ENCODE measurements around the gene PLCL2. TPM values are rescaled to one million over a fixed set of nuclear protein-coding genes. Genes with fewer than 3 reads are reported as not detected.

The PLCL2 gene
- total and polyA plus RNA-seq, 7 donors, result 8.0 to 12.6 (median 11.6) TPM

- H3K4me3 ChIP-seq, result no peak overlapping the region
- H3K27me3 ChIP-seq, result no peaks in the 10 kb centered on the region
- 75 to 95% methylated on average over 3 of the region's 3 CpGs for WGBS, 2 donors
- peaks cover 0 to 10% (median 0%) of the 10 kb centered on the region in 4 donors for H3K4me1 ChIP-seq
- no peaks in the 10 kb centered on the region for H3K9me3 ChIP-seq
- DNase-seq, result no peak
- H3K27ac ChIP-seq, result no peak overlapping the region
- no peaks in the 10 kb centered on the region for H3K36me3 ChIP-seq
- no peak for TF ChIP-seq POLR2A (IDR thresholded peaks at IDR 0.05)
- no peak for TF ChIP-seq POLR2AphosphoS5 (IDR thresholded peaks at IDR 0.05)
- no peak for TF ChIP-seq CTCF (IDR thresholded peaks at IDR 0.05)
- no peak for TF ChIP-seq EP300 (IDR thresholded peaks at IDR 0.05)
- intact Hi-C loops (cut with DNase I), result no loop called here
These were observed 203.3 kb downstream of the PLCL2 start for GRCh38 chr3:17088017-17088416.

DNA sequence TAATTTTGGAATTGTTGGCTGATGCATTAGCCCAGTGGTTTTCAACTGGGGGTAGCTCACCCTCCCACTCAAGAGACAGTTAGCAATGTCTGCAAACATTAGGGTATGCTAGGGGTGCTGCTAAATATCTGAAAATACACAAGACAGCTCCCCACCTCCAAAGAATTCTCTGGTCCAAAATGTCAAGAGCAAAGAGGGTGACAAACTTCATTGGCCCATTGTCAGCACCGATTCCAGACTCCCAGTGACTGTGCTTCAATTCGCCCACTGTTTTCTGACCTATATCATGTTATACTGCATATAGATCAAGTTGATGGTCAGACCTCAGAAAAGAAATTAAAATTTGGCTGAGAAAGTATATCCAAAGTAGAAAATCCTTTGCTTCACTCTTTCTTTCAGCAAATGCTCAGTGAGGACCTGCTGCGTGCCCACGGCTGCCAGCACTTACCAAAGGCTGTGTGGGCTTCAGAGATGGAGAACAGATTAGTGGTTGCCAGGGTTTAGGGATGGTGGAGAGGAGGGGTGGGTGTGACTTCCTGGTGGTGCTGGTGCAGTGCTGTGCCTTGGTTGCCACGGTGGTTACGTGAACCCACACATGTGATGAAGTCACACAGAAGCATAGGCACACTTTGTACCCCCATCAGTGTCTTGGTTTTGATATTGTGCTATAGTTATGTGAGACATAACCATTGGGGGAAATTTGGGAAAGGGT lies 204.0 kb downstream of the PLCL2 start:
- DNase-seq, result no peak
- 81 to 90% methylated on average over 6 of the region's 6 CpGs for WGBS, 2 donors

GRCh38 chr3:17089314-17089700 lies 204.6 kb downstream of the PLCL2 start:
- no peak overlapping the region for H3K4me3 ChIP-seq
- H3K27ac ChIP-seq, result no peak overlapping the region
- TF ChIP-seq CTCF (IDR thresholded peaks at IDR 0.05) (no peak), POLR2A (IDR thresholded peaks at IDR 0.05) (no peak), POLR2AphosphoS5 (IDR thresholded peaks at IDR 0.05) (no peak), EP300 (IDR thresholded peaks at IDR 0.05) (no peak)
- H3K9me3 ChIP-seq, result no peaks in the 10 kb centered on the region
- no peaks in the 10 kb centered on the region for H3K36me3 ChIP-seq
- no peak for DNase-seq
- intact Hi-C loops (cut with DNase I), result no loop called here
- peaks cover 0 to 10% (median 0%) of the 10 kb centered on the region in 4 donors for H3K4me1 ChIP-seq
- H3K27me3 ChIP-seq, result no peaks in the 10 kb centered on the region

More for the DNA sequence above, 204.0 kb downstream of the PLCL2 start:
- intact Hi-C loops (cut with DNase I), result no loop called here
- Histone ChIP-seq H3K27ac (no peak overlapping the region), H3K36me3 (no peaks in the 10 kb centered on the region), H3K4me1 (peaks cover 0 to 10% (median 0%) of the 10 kb centered on the region in 4 donors), H3K27me3 (no peaks in the 10 kb centered on the region), H3K9me3 (no peaks in the 10 kb centered on the region), H3K4me3 (no peak overlapping the region)
- no peak for TF ChIP-seq EP300 (IDR thresholded peaks at IDR 0.05)
- no peak for TF ChIP-seq POLR2AphosphoS5 (IDR thresholded peaks at IDR 0.05)
- no peak for TF ChIP-seq CTCF (IDR thresholded peaks at IDR 0.05)
- TF ChIP-seq POLR2A (IDR thresholded peaks at IDR 0.05), result no peak

DNA sequence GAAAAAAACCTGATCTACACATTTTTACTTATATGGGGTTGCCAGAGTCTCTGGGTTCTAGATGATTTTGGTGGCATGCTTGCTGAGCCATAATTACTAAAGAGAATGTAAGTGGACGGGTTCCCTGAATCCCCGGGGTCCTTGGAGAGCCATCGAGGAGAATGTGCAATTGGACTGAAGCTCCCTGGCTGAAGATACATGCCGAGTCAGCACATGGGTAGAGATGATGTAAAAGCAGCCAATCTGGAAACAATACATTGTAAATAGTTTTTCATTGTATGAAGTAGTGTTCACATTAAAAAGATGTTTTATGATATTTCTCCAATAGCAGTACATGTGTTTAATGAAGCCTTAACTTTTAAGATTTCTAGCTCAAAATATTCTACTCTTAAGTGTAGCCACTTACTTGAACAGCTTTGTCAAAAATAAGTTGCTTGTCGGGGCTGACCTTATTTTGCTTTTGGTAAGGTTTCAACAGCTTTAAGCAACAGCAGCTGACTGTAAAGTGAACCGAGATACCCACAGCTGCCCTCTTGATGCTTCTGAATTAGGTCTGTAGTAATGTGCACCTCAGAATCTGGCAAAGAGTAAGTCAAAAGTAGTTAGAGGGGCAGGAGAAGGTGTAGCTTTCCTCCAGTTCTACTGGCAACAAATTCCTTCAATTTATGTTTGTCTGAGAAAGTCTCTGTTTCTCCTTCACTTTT lies 205.7 kb downstream of the PLCL2 start:
- intact Hi-C loops (cut with DNase I), result no loop called here
- DNase-seq, result no peak
- Histone ChIP-seq H3K27me3 (no peaks in the 10 kb centered on the region), H3K4me1 (peaks cover 0 to 10% (median 0%) of the 10 kb centered on the region in 4 donors), H3K9me3 (no peaks in the 10 kb centered on the region), H3K36me3 (no peaks in the 10 kb centered on the region), H3K27ac (no peak overlapping the region), H3K4me3 (no peak overlapping the region)
- 83 to 86% methylated on average over 6 of the region's 6 CpGs for WGBS, 2 donors
- TF ChIP-seq POLR2AphosphoS5 (IDR thresholded peaks at IDR 0.05) (no peak), POLR2A (IDR thresholded peaks at IDR 0.05) (no peak), CTCF (IDR thresholded peaks at IDR 0.05) (no peak)
